Liver (tissue), 9 donors: ENCODE measurements around the gene PRH2. TPM values are rescaled to one million over a fixed set of nuclear protein-coding genes. Genes with fewer than 3 reads are reported as not detected.

ENCODE experiments used
- DNase-seq: peaks from one replicate; pipeline ENCODE4 v3.0.0-alpha.2; 2017; ENCODE audit warnings: low spot score
- H3K27ac ChIP-seq, 2 donors: one replicate each; pipeline ENCODE4 v1.7.0; 2013; ENCODE audit warnings: inconsistent platforms in 2 of 2, low read length in 2 of 2, control low read depth in 1 of 2, low read depth in 1 of 2, mild to moderate bottlenecking in 1 of 2
- H3K27me3 ChIP-seq, 4 donors: one replicate each; pipeline versions ENCODE4 v1.6.1 to v1.7.0; 2013; ENCODE audit warnings: low read length in 3 of 4, inconsistent platforms in 1 of 4, mild to moderate bottlenecking in 1 of 4, moderate library complexity in 1 of 4; ENCODE audit not compliant: control insufficient read depth in 4 of 4, insufficient read depth in 4 of 4
- H3K36me3 ChIP-seq, 4 donors: one replicate each; pipeline versions ENCODE4 v1.6.1 to v1.7.0; 2013; ENCODE audit warnings: low read length in 3 of 4, mild to moderate bottlenecking in 3 of 4, low read depth in 1 of 4, moderate library complexity in 1 of 4; ENCODE audit not compliant: control insufficient read depth in 4 of 4, insufficient read depth in 3 of 4
- H3K4me1 ChIP-seq, 4 donors: one replicate each; pipeline versions ENCODE4 v1.6.1 to v1.7.0; 2013; ENCODE audit warnings: low read length in 3 of 4, mild to moderate bottlenecking in 3 of 4, moderate library complexity in 1 of 4; ENCODE audit not compliant: control insufficient read depth in 4 of 4, insufficient read depth in 4 of 4
- H3K4me3 ChIP-seq, 3 donors: one replicate each; pipeline versions ENCODE4 v1.6.1 to v1.7.0; 2013; ENCODE audit warnings: low read length in 3 of 3, control low read depth in 1 of 3, low read depth in 1 of 3, mild to moderate bottlenecking in 1 of 3
- H3K9ac ChIP-seq, 2 donors: one replicate each; pipeline ENCODE4 v1.7.0; 2013; ENCODE audit warnings: low read length in 2 of 2, mild to moderate bottlenecking in 2 of 2, moderate library complexity in 2 of 2, control low read depth in 1 of 2, low read depth in 1 of 2
- H3K9me3 ChIP-seq, 4 donors: one replicate each; pipeline versions ENCODE4 v1.6.1 to v1.7.0; 2013; ENCODE audit warnings: low read length in 3 of 4; ENCODE audit not compliant: control insufficient read depth in 4 of 4
- EGR1 ChIP-seq, 2 donors: IDR thresholded peaks; 2 replicates each; pipeline ENCODE4 v1.6.1; 2016 to 2018; ENCODE audit warnings: antibody characterized with exemption in 2 of 2, low read depth in 2 of 2
- FOXA1 ChIP-seq: IDR thresholded peaks from 2 replicates; pipeline ENCODE4 v1.6.1; 2016; ENCODE audit warnings: antibody characterized with exemption
- FOXA2 ChIP-seq: IDR thresholded peaks from 2 replicates; pipeline ENCODE4 v1.6.1; 2016; ENCODE audit warnings: antibody characterized with exemption
- GABPA ChIP-seq, 2 donors: IDR thresholded peaks in 1 of 2; conservative IDR thresholded peaks in 1 of 2; 2 replicates each; pipeline ENCODE4 v1.6.1; 2016; ENCODE audit warnings: antibody characterized with exemption in 2 of 2, mild to moderate bottlenecking in 1 of 2, moderate library complexity in 1 of 2
- HNF4A ChIP-seq, 2 donors: conservative IDR thresholded peaks; 2 replicates each; pipeline ENCODE4 v1.6.1; 2016; ENCODE audit warnings: antibody characterized with exemption in 2 of 2, mild to moderate bottlenecking in 2 of 2
- HNF4G ChIP-seq: IDR thresholded peaks from 2 replicates; pipeline ENCODE4 v1.6.1; 2016; ENCODE audit warnings: antibody characterized with exemption
- JUND ChIP-seq, 2 donors: IDR thresholded peaks; 2 replicates each; pipeline ENCODE4 v1.6.1; 2016; ENCODE audit warnings: antibody characterized with exemption in 2 of 2
- NR2F2 ChIP-seq: IDR thresholded peaks from 2 replicates; pipeline ENCODE4 v1.6.1; 2016; ENCODE audit warnings: antibody characterized with exemption
- RAD21 ChIP-seq, 2 donors: IDR thresholded peaks; 2 replicates each; pipeline ENCODE4 v1.6.1; 2016; ENCODE audit warnings: antibody characterized with exemption in 2 of 2, mild to moderate bottlenecking in 2 of 2
- RXRA ChIP-seq, 2 donors: IDR thresholded peaks; 2 replicates each; pipeline ENCODE4 v1.6.1; 2017 to 2018; ENCODE audit warnings: antibody characterized with exemption in 2 of 2, mild to moderate bottlenecking in 1 of 2
- SP1 ChIP-seq: IDR thresholded peaks from 2 replicates; pipeline ENCODE4 v1.6.1; 2018; ENCODE audit warnings: antibody characterized with exemption, mild to moderate bottlenecking
- TAF1 ChIP-seq: conservative IDR thresholded peaks from 2 replicates; pipeline ENCODE4 v1.6.1; 2016; ENCODE audit warnings: antibody characterized with exemption, mild to moderate bottlenecking
- YY1 ChIP-seq: IDR thresholded peaks from 2 replicates; pipeline ENCODE4 v1.6.1; 2016; ENCODE audit warnings: antibody characterized with exemption, mild to moderate bottlenecking
- WGBS: extraction: QIAGEN DNeasy Blood & Tissue Kit; methylation state at CpG from one replicate; pipeline ENCODE4 v1.1.7; 2013; 5-methylcytosine and 5-hydroxymethylcytosine counted together
- polyA plus RNA-seq, 2 donors: library from polyadenylated mRNA; stranded (reverse) in 1 of 2; unstranded in 1 of 2; fragments of 200-250 nt in 1 of 2; fragments of >200 nt in 1 of 2; fragmentation: Nextera tagmentation in 1 of 2; extraction: Ambion mirVana in 1 of 2; gene quantifications; one replicate each; pipeline versions ENCODE4 v1.2.1 to v1.2.3, GENCODE V29; 2013 to 2015
- total RNA-seq, 2 donors: library from RNA; depleted of rRNA; stranded (reverse); fragments of >200 nt; gene quantifications; one replicate each; pipeline ENCODE4 v1.2.3, GENCODE V29; 2014
- TF ChIP-seq, protein P1 (sequence below): IDR thresholded peaks from 2 replicates; pipeline ENCODE4 v1.6.1; 2016; ENCODE audit warnings: antibody characterized with exemption
- TF ChIP-seq, protein P2 (sequence below): IDR thresholded peaks from 2 replicates; pipeline ENCODE4 v1.6.1; 2016; ENCODE audit warnings: antibody characterized with exemption
- TF ChIP-seq, protein P3 (sequence below): IDR thresholded peaks from 2 replicates; pipeline ENCODE4 v1.6.1; 2016; ENCODE audit warnings: antibody characterized with exemption, mild to moderate bottlenecking
- TF ChIP-seq, protein P4 (sequence below): IDR thresholded peaks from 2 replicates; pipeline ENCODE4 v1.6.1; 2016; ENCODE audit warnings: antibody characterized with exemption
- TF ChIP-seq, protein P5 (sequence below): fragments of 150-350 bp; IDR thresholded peaks from 2 replicates; pipeline ENCODE4 v1.5.1; 2017; ENCODE audit warnings: improper control_type of control experiment, low read depth, low read length; ENCODE audit not compliant: missing input control
- donor health status: healthy.
- donor health status: healthy.
- donor health status: healthy.
- donor health status: healthy.
- donor health status: healthy.

Gene PRH2
- total RNA-seq (under 1 TPM; 0.23 to 0.42 TPM), polyA plus RNA-seq (under 1 TPM in 1 of 2 donors, not detected in 1; 0.40 TPM)

DNA sequence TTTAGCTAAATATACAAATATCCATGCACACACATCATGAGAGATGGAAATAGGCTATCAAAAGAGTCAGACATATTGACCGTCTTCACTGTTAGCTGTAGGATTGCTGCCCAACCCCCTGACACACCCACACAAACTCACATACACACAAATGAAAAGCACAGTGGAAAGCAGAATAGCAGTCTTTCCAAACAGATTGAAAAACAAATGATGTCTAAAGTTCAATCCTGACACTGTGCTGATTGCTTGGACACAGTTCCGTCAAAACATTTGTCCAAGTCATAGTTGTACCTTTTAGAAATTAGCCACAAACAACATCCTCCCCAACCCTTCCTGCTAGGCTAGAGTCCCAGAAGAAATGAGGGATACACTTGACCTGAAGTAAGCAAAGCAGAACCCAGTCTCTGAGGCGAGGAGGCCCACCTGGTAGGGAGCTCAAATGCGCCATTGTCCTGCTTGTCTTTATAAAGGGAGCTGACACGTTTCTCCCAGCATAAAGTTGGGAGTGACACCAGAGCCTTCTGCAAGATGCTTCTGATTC lies at the start of gene PRH2:
TSS of gene PRH2 (plus strand) at position 491 of the 541 bp plus-strand sequence. CDS start at position 529, 38 bp downstream.
- Histone ChIP-seq H3K27me3 (no peaks in the 10 kb centered on the region), H3K36me3 (no peaks in the 10 kb centered on the region), H3K4me1 (peaks cover 0 to 7% (median 3%) of the 10 kb centered on the region in 4 donors), H3K27ac (no peak within 1 kb of the TSS), H3K9ac (no peak within 1 kb of the TSS), H3K4me3 (no peak within 1 kb of the TSS), H3K9me3 (no peaks in the 10 kb centered on the region)
- WGBS = 74% methylated on average over 5 of the region's 5 CpGs
- no peak for DNase-seq
- TF ChIP-seq EGR1 (IDR thresholded peaks at IDR 0.05; ENCODE audit: low read depth in 2 of 2) (peak in 1 of 2 donors; percentile 28), FOXA2 (no peak), RAD21 (IDR thresholded peaks at IDR 0.05) (peak in 1 of 2 donors; percentile 13), GABPA (IDR thresholded peaks at IDR 0.05 in 1 of 2, conservative IDR thresholded peaks at IDR 0.05 in 1 of 2) (no peak), YY1 (no peak), HNF4G (no peak), SP1 (peak; percentile 48), NR2F2 (no peak), JUND (IDR thresholded peaks at IDR 0.05) (no peak), HNF4A (conservative IDR thresholded peaks at IDR 0.05) (peak; percentile 53 to 61), FOXA1 (no peak), TAF1 (no peak), RXRA (IDR thresholded peaks at IDR 0.05) (no peak)
- TF ChIP-seq, protein P1, sequence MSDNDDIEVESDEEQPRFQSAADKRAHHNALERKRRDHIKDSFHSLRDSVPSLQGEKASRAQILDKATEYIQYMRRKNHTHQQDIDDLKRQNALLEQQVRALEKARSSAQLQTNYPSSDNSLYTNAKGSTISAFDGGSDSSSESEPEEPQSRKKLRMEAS = no peak
- TF ChIP-seq, protein P2, sequence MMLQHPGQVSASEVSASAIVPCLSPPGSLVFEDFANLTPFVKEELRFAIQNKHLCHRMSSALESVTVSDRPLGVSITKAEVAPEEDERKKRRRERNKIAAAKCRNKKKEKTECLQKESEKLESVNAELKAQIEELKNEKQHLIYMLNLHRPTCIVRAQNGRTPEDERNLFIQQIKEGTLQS = no peak
- TF ChIP-seq, protein P3, sequence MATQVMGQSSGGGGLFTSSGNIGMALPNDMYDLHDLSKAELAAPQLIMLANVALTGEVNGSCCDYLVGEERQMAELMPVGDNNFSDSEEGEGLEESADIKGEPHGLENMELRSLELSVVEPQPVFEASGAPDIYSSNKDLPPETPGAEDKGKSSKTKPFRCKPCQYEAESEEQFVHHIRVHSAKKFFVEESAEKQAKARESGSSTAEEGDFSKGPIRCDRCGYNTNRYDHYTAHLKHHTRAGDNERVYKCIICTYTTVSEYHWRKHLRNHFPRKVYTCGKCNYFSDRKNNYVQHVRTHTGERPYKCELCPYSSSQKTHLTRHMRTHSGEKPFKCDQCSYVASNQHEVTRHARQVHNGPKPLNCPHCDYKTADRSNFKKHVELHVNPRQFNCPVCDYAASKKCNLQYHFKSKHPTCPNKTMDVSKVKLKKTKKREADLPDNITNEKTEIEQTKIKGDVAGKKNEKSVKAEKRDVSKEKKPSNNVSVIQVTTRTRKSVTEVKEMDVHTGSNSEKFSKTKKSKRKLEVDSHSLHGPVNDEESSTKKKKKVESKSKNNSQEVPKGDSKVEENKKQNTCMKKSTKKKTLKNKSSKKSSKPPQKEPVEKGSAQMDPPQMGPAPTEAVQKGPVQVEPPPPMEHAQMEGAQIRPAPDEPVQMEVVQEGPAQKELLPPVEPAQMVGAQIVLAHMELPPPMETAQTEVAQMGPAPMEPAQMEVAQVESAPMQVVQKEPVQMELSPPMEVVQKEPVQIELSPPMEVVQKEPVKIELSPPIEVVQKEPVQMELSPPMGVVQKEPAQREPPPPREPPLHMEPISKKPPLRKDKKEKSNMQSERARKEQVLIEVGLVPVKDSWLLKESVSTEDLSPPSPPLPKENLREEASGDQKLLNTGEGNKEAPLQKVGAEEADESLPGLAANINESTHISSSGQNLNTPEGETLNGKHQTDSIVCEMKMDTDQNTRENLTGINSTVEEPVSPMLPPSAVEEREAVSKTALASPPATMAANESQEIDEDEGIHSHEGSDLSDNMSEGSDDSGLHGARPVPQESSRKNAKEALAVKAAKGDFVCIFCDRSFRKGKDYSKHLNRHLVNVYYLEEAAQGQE = no peak
- TF ChIP-seq, protein P4, sequence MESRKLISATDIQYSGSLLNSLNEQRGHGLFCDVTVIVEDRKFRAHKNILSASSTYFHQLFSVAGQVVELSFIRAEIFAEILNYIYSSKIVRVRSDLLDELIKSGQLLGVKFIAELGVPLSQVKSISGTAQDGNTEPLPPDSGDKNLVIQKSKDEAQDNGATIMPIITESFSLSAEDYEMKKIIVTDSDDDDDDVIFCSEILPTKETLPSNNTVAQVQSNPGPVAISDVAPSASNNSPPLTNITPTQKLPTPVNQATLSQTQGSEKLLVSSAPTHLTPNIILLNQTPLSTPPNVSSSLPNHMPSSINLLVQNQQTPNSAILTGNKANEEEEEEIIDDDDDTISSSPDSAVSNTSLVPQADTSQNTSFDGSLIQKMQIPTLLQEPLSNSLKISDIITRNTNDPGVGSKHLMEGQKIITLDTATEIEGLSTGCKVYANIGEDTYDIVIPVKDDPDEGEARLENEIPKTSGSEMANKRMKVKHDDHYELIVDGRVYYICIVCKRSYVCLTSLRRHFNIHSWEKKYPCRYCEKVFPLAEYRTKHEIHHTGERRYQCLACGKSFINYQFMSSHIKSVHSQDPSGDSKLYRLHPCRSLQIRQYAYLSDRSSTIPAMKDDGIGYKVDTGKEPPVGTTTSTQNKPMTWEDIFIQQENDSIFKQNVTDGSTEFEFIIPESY = no peak
- TF ChIP-seq, protein P5, sequence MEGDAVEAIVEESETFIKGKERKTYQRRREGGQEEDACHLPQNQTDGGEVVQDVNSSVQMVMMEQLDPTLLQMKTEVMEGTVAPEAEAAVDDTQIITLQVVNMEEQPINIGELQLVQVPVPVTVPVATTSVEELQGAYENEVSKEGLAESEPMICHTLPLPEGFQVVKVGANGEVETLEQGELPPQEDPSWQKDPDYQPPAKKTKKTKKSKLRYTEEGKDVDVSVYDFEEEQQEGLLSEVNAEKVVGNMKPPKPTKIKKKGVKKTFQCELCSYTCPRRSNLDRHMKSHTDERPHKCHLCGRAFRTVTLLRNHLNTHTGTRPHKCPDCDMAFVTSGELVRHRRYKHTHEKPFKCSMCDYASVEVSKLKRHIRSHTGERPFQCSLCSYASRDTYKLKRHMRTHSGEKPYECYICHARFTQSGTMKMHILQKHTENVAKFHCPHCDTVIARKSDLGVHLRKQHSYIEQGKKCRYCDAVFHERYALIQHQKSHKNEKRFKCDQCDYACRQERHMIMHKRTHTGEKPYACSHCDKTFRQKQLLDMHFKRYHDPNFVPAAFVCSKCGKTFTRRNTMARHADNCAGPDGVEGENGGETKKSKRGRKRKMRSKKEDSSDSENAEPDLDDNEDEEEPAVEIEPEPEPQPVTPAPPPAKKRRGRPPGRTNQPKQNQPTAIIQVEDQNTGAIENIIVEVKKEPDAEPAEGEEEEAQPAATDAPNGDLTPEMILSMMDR = no peak
